WTC11 (cell line): ENCODE results near the gene TBR1.

Experiments
- CREM ChIP-seq: sonication (generic); formaldehyde crosslinking; IDR thresholded peaks from 2 replicates; pipeline ENCODE4 v1.8.1; 2022; ENCODE audit warnings: mild to moderate bottlenecking, missing genetic modification reagents, moderate library complexity
- CTCF ChIP-seq: fragments of 200-600 bp; IDR thresholded peaks from 2 replicates; pipeline ENCODE4 v1.8.0; 2022; ENCODE audit warnings: antibody characterized with exemption
- GRHL2 ChIP-seq: fragments of 250-450 bp; sonication (Bioruptor Pico); IDR thresholded peaks from 2 replicates; pipeline ENCODE4 v1.8.0; 2022; ENCODE audit warnings: mild to moderate bottlenecking, moderate library complexity; ENCODE audit not compliant: insufficient replicate concordance, severe bottlenecking
- USF2 ChIP-seq: sonication (generic); formaldehyde crosslinking; IDR thresholded peaks from 2 replicates; pipeline ENCODE4 v1.8.1; 2023; ENCODE audit warnings: mild to moderate bottlenecking, missing genetic modification reagents, moderate library complexity
- ZNF416 ChIP-seq: fragments of 250-450 bp; sonication (Bioruptor Pico); IDR thresholded peaks from 2 replicates; pipeline ENCODE4 v1.9.0; 2021; ENCODE audit warnings: mild to moderate bottlenecking, inconsistent platforms
- TF ChIP-seq, protein P1 (sequence below): sonication (generic); formaldehyde crosslinking; IDR thresholded peaks from 2 replicates; pipeline ENCODE4 v1.8.1; 2023; ENCODE audit warnings: mild to moderate bottlenecking, missing genetic modification reagents, moderate library complexity
- TF ChIP-seq, protein P2 (sequence below): fragments of 250-450 bp; sonication (Bioruptor Pico); IDR thresholded peaks from 2 replicates; pipeline ENCODE4 v1.9.0; 2021; ENCODE audit warnings: mild to moderate bottlenecking, borderline replicate concordance

GRCh38 chr2:161416708-161417437 is 776 bp downstream of the TBR1 start:
- TF ChIP-seq ZNF416 (CRISPR knock-in tag) (no peak), USF2 (CRISPR knock-in tag) (no peak), CTCF (no peak), CREM (CRISPR knock-in tag) (no peak), GRHL2 (no peak)
- TF ChIP-seq, protein P1, sequence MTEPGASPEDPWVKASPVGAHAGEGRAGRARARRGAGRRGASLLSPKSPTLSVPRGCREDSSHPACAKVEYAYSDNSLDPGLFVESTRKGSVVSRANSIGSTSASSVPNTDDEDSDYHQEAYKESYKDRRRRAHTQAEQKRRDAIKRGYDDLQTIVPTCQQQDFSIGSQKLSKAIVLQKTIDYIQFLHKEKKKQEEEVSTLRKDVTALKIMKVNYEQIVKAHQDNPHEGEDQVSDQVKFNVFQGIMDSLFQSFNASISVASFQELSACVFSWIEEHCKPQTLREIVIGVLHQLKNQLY (CRISPR knock-in tag), result no peak
- TF ChIP-seq, protein P2, sequence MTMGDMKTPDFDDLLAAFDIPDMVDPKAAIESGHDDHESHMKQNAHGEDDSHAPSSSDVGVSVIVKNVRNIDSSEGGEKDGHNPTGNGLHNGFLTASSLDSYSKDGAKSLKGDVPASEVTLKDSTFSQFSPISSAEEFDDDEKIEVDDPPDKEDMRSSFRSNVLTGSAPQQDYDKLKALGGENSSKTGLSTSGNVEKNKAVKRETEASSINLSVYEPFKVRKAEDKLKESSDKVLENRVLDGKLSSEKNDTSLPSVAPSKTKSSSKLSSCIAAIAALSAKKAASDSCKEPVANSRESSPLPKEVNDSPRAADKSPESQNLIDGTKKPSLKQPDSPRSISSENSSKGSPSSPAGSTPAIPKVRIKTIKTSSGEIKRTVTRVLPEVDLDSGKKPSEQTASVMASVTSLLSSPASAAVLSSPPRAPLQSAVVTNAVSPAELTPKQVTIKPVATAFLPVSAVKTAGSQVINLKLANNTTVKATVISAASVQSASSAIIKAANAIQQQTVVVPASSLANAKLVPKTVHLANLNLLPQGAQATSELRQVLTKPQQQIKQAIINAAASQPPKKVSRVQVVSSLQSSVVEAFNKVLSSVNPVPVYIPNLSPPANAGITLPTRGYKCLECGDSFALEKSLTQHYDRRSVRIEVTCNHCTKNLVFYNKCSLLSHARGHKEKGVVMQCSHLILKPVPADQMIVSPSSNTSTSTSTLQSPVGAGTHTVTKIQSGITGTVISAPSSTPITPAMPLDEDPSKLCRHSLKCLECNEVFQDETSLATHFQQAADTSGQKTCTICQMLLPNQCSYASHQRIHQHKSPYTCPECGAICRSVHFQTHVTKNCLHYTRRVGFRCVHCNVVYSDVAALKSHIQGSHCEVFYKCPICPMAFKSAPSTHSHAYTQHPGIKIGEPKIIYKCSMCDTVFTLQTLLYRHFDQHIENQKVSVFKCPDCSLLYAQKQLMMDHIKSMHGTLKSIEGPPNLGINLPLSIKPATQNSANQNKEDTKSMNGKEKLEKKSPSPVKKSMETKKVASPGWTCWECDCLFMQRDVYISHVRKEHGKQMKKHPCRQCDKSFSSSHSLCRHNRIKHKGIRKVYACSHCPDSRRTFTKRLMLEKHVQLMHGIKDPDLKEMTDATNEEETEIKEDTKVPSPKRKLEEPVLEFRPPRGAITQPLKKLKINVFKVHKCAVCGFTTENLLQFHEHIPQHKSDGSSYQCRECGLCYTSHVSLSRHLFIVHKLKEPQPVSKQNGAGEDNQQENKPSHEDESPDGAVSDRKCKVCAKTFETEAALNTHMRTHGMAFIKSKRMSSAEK, result no peak
